Inflammatory macrophage treated with lipopolysaccharide for 1 hour (primary cell): ENCODE data around the gene CARMIL1.

Source experiments
- DNase-seq, 2 donors: peaks; one replicate each; pipeline ENCODE4 v3.0.0-alpha.2; 2020 to 2022

Gene CARMIL1

DNA sequence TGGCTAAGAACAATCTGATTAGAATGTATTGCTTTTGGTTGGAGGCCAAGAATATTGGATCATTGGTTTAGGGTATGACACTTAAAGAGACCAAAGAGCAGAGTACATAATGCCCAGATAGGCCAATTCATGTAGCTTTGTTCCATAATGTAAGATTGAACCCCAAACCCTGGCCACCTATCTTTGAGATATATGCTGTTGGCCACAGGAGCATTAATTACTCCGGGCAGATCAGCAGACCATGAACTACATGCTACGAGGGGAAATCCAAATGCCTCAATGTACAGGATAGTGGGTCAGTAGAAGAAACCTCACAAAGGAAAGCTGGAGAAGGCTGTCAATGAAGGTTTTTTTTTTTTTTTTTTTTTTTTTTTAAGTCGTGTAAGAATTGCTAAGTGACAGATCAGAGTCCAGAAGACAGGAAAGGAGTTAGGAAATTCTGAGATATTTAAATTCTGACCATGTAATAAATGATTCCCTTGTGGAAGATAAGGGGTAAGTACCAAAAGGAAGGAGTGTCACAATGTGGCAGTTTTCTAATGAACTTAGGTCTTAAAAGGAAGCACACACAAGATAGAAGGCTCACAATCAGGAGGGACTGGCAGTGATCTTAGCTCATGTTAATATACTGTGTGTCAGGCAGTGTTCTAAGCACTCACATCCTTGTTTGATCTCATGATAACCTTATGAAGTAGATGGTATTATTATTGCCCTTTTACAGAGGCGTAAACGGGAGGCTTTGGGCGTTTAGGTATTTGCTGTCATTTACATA, 61.4 kb downstream of the CARMIL1 start:
- no peak for DNase-seq

DNA sequence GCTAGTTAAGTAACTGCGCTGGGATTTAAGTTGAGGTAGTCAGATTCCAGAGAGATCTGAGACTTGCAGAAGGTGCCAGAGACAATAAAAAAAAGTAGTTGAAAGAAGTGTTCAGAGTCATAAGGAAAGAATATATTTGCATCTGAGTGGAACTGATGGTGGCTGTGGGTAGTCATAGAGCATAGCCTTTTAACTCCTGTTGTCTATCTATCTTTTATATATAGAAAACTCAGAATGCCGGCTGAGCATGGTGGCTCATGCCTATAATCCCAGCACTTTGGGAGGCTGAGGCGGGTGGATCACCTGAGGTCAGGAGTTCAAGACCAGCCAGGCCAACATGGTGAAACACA, 62.0 kb downstream of the CARMIL1 start:
- no peak for DNase-seq

DNA sequence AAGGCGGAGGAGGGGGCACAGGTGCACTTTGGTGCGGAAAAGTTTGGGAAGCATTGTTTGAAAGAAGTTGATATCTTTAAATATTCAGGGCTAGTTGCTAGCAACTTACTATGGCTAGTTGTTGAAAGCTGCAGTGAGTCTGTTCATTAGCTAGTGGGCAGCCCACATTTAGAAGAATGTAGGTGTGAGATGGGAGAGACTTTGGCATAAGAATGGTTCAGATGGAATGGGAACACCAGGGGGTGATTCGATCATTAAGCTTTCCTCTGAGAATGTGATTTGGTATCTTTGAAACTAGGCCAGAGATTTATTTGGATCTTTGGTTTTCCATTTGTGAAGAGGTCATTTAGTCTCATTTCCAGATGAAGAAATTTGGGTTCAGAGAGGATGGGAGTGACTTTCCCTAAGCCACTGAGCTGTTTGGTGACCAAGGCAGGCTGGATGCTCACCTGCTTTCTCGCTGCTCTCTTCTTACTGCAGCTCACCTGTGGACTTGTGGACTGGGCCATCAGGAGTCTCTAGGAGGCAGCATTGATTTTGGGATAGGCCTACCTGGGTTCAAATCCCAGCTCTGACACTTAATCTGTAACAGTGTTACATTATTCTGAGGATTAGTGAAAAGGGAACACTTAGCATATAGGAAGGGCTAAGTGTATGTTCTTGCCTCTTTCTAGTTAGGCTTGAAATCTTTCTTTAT, 62.9 kb downstream of the CARMIL1 start:
- DNase-seq, result no peak

DNA sequence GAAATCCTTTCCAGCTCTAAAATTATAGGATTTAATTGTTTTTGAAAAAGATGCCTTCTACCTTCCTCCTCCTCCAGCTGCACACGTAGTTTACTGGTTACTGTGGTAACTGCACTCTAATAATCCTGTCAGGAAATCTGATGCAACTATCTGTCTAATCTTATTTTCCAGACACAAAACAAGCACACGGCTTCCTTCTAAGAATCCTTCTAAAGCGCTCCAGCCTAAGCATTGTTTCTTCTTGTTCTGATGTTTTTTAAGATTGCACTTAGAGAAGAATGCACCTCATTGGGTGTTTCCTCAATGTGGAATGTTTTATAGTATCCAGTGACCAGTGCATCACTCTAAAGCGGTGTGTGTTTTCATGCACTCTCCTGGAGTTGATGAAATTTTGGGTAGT, 63.6 kb downstream of the CARMIL1 start:
- no peak for DNase-seq

DNA sequence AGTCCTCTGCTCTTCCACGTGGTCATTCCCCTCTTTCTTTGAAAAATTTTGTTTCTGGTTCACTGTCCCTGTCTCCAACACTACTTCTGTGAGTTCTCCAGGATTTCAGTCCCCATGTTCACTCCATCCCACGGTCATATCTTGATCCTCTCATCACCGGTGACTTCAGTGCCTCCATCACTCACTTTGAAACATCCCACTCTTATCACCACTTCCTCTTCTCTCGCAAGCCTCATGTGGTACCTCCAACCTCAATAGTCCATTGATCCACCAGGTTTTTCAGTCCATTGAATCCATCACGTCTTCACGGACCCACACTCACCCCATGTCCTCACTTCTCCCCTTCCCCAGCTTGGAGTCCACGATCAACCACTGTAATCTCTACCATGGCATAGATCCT, 64.8 kb downstream of the CARMIL1 start:
- no peak for DNase-seq

DNA sequence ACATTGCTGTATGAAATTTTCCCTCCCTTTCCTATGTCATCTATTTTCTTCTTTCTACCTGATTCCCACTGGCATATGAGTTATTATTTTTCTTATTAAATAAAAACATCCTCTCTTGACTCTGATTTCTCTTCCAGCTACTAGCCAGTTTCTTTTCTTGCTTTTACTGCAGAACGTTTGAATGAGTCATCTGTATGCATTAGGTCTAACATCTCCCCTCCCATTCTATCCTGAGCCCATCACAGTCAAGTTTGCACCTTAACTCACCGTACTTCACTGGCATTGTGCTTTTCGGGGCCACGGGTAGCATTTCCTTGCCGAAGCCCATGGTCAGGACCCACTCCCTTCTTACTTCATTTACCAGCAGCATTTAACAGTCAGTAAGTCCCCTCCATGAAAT, 65.7 kb downstream of the CARMIL1 start:
- no peak for DNase-seq

DNA sequence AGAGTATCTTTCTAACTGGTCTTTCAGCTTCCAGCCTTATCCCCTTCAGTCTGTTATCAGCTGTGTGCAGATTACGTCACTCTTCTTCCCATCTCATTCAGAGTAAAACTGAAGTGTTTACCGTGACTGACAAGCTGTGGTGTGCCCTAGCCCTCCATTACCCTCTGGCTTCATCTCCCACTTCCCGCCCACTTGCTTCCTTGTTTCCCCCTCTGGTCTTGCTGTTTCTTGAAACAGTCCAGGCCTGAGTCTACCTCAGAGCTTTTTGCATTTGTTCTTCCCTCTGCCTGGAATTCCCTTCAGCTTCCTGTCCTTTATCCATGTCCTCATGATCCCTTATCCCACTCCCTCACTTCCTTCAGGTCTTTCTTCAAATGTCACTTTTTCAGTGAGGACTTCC, 66.9 kb downstream of the CARMIL1 start:
- DNase-seq, result peak; percentile 19 to 22

DNA sequence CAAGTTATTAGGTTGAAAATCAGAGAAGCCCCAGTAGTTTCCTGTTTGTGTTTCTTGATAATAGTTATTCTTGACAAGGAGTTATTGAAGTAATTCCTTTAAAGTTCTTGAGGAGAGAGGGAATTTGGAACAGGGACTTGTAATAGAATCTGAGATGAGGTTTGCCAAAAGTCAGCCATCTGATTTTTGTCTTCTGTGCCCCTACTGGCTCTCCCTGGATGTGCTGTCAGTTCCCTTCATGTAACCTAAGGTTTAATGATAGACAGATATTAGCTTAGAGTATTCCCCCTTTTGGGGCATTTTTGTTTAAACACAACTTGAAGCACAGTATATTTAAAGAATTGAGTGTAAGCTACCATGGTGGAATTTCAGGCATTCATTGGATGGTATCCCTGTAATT, 71.4 kb downstream of the CARMIL1 start:
- no peak for DNase-seq

DNA sequence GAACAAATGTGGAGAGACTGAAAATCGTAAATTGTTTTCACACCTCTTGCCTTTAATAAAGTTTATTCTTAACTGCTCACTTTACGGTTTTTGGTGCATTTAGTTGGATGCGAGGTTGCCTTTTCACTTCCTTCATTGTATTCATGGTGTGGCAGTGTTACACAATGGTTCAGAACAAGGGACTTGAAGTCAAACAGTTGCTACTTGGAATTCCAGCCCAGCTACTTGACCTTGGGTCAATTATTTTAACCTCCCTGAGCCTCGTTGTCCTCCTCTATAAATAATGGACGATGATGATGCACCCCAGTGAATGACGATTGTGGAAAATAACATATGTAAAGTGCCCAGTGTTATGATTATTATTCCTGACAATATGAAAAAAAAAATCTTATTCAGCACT, 72.3 kb downstream of the CARMIL1 start:
- DNase-seq, result no peak

DNA sequence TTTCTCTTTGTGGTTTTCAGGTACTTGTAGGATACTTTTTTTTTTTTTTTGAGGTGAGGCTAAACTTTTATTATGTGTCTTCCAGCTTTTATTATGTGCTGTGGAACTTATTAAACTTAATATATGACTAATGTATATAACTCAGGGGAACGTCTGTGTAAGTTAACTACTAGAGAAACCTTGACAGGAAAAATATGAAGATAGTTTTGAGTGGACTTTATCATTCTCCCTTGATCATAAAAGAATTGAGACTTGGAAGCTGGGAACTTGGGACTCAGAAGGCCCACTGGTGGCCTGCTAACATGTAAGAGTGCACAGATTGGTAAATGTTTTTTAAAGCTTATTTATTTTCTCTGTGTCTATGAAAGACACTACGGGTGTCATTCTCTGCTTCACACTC, 73.1 kb downstream of the CARMIL1 start:
- DNase-seq, result no peak

DNA sequence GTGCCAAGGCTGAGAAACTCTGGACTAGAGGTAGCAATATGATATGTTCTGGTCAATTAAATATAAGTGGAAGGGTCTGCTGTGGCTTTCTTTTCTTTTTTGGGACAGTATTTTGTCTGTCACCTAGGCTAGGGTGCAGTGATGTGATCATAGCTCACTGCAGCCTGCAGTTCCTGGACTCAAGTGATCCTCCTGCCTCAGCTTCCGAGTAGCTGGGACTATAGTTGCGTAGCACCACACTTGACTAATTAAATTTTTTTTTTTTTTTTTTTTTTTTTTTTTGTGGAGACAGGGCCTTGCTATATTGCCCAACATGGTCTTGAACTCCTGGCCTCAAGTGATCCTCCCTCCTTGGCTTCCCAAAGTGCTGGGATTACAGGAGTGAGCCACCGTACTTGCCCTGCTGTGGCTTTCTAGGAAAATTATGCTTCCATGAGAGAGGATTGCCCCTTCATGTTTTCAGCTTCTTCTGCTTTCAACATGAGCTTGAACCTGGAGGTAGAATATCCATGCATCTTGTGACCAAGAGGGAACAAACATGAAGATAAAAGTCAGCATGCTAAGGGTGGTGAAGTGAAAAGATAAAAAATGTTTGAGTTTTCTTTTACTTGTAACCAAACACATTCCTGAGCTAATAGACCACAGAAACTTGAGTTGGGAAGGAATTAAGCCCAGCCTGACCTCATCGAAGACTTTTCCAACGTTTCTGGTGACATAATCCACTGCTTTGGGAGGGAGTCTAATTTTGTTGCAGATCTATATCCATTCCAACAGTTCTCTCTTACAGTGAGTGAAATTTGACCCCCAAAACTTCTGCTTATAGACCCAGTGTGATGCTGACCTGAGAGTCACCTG, 75.1 kb downstream of the CARMIL1 start:
- no peak for DNase-seq

DNA sequence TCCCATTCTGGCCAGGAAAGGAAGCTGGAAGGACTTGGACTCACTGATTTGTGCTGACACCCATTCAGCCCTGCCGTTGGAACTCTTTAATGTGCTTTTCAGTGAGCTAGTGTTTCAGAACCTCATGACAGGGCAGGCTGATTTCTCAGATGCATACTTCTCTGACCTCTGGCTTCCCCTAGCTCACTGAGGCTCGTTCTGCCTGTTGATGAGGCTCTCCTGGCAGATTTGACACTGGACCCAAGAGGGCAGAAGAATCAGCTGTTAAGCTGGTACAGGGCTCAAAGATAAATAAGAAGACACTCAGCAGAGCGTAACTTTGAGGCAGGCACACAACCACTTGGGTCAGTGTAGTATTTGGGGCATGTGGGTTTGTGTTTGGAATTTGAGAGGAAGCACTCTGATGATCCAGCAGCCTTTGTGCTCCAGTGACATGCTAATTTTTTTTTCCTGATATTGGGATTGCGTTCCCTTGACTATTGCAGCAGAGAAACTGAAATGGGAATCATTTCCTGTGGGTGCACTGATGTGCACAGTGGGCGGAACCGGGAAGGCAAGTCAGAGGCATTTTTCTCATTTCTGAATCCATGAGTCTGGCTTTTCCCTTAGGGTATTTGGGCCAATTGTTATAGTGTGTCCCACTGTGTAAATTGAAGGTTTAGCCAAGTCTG, 80.2 kb downstream of the CARMIL1 start:
- DNase-seq, result no peak

DNA sequence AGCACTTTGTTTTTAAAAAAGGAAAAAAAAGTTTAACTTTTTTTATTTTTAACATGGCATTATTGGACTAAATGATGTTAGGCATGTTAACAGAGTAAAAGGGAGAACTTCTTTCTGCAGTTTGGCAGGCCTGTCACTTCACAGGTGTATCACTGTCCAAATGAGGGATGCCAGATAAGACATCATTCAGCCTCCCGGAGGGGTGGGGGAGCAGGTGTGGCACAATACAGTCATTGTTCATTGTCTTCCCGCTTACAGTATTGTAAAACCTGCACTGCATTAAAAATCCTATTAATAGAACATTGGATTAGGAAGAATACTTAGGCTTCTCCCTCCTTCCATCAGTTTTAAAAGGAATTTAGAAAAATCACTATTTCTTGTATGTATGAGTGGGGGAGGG, 80.7 kb downstream of the CARMIL1 start:
- DNase-seq, result no peak

DNA sequence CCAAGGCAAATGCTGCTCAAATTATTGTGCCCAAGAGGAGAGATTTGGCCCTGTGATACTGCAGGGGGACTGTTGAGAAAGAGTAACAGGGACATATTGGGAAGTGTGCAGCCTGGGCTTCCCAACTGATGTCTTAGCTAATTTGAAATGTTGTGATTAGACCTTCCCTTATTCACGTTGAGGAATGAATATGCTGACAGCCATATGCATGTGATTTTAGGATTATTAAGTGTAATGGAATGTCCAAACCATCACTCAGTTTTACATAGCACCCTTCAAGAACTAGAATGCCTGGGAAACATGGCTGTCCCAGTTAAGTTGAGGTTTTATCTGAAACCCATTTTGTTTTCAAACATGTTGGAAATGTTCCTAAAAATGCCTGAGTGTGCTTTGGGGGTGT, 81.4 kb downstream of the CARMIL1 start:
- DNase-seq, result no peak

DNA sequence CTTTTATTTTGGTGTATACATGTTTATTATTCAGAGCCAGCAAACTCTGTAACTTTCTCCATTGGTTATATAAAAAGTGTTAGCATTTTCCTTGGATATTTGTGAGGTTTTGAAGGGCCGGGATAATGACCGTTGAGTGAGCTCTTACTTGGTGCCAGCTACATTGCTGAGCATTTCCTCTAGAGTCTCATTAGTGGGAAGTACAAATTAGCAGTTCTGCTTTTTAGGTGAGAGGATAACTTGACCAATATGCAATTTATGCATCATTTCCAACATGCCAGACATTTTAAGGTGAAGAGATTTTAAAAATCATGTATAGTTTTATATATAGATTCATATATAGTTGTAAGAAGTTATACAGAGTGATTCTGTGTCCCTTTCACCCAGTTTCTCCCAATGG, 84.3 kb downstream of the CARMIL1 start:
- peak; percentile 15 to 33 for DNase-seq

DNA sequence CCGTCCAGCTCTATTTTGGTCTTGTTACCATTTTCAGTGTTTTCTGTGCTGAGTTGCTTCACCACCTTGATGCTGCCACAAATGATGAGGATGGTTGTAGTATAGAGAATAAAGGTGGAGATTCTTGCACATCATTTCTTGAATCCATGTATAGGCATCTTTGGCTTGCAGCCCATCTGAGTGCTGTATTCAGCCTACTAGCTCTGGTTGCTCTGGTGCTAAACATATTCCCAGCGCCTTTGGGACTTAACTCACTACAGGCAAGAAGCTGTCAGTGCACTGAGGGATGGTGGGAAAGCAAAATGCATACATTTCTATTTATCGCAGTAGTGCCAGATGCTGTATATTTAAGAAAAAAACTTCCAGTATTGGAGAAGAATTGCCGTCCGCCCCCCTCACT, 86.0 kb downstream of the CARMIL1 start:
- DNase-seq, result no peak

DNA sequence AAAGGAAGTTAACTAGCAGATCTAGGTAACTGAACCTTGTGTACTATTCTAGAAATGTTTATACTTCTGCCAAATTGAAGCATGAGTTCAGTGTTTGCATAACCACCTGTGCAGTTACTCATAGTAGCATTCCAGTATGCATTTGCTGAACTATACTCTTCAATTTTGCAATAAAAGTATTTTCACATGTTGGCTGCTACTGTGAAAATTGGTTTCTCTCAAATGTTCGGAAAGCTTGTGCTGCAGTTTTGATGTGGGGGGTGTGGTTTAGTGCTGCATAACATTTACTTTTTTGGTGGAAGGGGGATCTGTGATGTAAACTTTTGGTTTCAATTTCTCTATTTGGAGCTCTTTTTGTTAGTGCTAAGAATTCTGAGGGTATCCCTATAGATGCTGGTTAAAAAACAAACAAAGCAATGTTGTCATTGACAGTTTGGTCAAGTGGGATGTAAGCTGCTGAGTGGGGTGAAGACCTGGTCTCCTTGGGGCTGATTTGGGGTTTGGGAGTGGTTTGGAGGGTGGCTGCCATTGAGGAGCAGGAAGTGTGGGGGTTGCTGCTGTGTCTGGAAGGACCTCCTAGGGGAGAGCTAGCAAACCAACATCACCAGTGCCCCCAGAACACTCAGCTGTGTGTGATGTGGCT, 87.8 kb downstream of the CARMIL1 start:
- DNase-seq, result no peak

DNA sequence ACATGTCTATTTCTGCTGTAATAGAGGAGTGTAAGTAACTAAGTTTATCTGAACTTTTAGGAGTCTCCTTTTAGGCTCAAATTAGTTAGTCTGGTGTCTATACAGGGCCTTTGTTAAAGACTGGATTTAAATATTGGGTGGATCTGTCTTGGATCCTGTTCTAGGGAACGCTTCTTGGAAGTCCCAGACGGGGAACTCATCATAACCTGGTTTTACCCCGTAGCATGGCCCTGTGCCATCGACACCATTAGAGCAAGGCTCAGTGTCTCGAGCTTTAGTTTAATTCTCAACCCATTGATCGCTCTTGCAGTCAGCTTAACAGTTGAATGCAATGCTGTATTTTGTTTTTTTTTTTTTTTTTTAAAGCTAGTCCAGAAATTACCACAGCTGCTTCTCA, 89.9 kb downstream of the CARMIL1 start:
- no peak for DNase-seq

DNA sequence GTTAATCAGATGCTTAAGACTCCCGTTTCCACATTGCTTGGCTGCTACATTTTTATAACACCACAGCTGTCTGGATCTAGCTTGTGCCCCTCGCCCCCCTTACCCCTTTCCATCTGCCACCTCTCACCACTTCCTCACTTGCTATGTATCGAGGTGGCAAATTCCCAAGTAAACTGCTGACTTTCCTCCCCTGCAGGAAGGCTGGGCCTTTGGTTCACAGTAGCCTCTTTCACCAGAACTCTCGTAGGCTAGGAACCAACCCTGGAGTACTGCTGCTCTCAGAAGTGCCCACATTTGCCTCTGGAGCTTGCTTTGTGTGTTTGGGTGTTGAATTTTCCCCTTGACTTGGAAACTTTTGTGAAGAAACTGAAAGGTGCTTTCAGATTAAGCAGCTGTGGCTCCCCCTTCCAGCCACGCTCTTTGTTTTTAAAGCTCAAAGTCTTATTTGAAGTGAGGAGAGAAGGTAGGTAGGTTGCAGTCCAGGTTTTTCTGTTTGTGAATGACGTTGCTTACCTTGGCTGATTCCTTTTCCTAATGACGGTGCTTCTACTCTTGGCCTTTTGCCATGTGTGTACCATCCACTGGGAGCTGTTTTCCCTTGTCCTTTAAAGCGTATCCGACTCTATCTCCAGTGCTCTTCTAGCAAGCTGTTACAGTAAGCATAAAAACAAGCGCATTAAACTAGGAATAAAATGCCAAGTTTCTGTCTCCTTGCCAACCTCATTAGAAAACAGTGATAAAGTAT, 90.4 kb downstream of the CARMIL1 start:
- no peak for DNase-seq

DNA sequence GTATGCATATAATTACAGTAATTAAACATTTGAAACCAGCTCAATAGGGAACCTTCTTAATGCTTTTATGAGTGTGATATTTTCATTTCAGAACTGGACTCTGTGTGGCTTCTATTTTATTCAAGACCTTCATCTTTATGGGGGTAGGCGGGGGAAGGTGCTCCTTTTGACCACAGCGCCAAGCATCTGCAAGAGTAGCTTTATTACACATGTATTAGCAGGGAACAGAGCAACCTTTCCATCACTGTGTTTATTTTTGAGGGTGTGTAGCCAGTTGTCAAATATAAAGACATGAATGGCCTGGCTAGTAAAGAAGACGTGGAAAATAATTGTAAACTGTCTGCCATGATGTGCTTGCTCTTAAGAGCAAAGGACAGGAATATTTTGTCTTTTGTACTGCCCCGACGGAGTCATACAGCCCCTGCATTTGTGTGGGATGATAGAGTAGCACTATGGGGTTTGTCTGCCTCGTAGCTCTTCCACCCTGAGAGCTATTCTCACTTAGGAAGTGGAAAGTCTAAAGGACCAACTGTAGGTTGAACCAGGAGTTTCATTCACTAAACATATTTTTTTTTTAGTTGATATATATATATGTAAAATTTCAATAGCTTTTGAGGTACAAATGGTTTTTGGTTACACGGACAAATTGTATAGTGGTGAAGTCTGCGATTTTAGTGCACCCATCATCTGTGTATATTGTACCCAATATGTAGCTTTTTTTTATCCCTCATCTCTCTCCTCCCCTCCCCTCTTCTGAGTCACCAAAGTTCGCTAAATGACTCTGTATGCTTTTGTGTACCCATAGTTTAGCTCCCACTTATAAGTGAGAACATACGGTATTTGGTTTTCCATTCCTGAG, 91.2 kb downstream of the CARMIL1 start:
- no peak for DNase-seq

DNA sequence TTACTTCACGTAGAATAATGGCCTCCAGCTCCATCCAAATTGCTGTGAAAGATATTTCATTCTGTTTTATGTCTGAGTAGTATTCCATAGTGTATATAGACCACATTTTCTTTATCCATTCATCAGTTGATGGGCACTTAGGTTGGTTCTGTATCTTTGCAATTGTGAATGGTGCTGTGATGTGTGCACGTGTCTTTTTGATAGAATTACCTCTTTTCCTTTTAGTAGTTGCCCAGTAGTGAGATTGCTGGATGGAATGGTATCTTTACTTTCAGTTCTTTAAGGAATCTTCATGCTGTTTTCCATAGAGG, 91.8 kb downstream of the CARMIL1 start:
- DNase-seq, result no peak
